Measurements from ENCODE around the gene ZNF410.
A peak's percentile ranks its signal among the peaks of the same experiment; 100 is the strongest.
"Not testable (repeated sequence)": the region's sequence is repeated elsewhere in the genome, so short reads cannot be mapped to it uniquely, and the experiment has no call there.

ZNF410 gene, protein sequence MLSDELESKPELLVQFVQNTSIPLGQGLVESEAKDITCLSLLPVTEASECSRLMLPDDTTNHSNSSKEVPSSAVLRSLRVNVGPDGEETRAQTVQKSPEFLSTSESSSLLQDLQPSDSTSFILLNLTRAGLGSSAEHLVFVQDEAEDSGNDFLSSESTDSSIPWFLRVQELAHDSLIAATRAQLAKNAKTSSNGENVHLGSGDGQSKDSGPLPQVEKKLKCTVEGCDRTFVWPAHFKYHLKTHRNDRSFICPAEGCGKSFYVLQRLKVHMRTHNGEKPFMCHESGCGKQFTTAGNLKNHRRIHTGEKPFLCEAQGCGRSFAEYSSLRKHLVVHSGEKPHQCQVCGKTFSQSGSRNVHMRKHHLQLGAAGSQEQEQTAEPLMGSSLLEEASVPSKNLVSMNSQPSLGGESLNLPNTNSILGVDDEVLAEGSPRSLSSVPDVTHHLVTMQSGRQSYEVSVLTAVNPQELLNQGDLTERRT

DNA sequence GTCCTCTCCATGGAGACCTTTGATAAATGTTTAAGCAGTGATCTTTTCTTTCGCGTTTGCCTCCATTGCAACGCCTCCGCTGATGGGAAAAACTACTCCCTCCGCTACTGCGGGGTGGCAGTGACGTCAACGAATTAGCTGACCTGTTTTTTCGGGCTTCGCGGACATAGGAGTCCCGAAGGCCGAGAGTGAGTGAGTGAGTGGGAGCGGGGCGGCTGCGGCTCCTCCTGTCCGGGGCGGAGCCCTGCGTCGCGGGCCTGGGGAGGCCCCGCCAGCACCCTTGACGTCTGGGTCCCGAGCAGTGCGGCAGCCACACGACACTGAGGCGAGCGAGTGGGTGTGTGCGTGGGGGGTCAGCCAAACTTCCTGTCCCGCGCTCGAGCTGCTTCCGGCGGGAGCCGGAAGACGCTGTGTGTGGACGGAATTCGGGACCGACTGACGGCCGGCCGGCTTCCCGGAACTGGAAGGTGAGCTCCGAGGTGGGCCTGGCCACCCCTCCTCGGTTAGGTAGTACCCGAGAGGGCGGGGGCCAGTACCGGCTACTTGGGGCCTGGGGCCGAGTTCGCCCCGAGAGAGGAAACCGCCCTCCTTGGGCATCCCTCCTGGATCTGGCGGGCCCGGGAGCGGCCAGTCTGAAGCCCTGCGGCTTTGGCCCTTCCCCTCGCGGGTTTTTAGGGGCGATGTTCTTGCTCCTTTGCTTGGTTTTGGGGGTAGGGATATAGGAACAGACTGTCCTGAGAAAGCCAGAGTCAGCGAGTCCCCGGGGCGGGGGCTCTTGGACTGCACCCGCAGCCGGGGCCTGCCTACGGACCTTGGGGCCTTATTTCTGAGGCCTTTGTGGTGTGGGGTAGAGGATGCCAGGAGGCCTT is at the start of gene ZNF410:
ZNF410 (plus strand) TSS at position 411 of the 869 bp plus-strand sequence. CDS start 5,317 bp downstream, outside the sequence.
- DNase-seq, result peak; percentile 98

DNA sequence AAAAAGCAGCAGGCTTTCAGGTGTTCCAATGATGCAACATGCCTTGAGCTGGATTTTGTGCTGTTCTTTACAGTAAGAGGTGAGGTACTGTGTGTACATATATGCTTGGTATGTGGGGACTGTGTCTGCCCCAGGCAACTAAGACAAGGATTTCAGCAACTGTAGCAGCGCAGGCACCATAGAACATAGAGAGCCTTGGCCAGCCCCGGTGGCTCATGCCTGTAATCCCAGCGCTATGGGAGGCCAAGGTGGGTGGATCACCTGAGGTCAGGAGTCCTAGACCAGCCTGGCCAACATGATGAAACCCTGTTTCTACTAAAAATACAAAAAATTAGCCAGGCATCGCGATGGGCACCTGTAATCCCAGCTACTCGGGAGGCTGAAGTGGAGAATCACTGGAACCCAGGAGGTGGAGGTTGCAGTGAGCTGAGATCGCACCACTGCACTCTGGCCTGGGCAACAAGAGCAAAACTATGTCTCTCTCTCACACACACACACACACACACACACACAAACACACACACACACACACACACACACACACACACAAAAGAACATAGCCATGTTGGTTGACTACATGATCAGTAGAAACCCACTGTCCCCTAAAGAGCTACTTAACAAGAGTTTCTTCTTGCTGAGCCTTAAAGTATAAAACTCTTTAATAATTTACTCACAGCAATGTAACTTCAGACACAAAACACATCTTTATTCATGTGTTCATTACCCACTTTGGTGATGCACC is 48.2 kb upstream of the ZNF410 start:
- DNase-seq, result not testable (repeated sequence)

DNA sequence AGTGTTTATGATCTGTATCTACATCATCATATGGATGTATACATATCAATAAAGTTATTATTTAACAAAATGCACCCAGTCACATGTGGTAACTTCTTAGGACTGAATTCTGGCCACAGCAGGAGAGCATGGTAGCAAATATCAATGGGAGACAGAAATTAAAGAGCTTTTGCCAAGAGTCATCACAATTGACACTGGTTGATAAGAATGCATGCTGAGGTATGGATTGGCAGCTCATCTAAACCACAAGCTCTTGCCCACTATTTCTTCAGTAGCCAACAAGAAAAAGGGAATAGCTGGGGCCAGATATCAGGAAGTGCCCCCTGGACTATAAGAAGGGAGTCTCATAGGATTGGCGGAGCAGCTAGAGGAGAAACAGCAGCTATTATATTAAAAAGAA is 44.5 kb upstream of the ZNF410 start:
- DNase-seq, result peak; percentile 73

DNA sequence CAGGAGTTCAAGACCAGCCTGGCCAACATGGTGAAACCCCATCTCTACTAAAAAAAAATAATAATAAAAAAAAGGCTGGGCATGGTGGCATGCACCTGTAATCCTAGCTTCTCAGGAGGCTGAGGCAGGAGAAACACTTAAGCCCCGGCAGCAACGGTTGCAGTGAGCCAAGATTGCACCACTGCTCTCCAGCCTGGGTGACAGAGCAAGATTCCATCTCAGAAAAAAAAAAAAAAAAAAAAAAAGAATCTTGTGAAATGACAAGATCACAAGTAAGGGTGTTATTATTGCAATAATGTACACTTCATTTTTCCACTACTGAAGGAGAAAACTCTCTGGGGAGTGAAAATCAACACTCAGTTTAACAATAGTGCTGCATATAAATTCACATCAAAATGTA is 43.8 kb upstream of the ZNF410 start:
- DNase-seq, result no peak

DNA sequence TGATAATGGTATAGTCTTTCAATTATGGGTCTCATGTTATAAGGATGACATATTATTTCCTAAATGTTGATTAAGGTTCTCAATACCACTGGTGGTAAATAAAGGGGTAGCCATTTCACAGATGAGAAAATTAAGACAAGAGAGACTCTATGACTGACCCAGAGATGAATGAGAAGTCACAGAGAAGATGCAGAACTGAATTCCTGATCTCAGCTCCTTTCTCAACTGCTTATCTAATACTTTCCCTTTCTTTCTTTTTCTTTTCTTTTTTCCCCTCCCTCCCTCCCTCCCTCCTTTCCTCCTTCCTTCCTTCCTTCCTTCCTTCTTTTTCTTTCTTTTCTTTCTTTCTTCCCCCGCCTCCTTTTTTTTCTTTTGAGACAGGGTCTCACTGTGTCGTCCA is 43.4 kb upstream of the ZNF410 start:
- no peak for DNase-seq

DNA sequence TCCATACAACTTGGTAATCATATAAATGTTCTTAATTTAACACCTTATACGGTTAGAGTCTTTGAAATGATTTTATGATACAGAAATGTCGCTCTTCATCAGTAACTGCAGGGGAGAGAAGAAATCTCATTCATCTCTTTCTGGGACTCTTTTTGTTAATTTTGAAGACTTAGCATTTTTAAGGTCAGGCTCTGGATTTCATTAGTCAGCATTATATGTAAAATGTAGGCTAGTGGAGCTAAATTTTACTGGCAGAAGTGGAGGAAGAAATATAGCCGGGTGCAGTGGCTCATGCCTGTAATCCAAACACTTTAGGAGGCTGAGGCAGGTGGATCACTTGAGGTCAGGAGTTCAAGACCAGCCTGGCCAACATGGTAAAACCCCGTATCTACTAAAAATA is 39.7 kb upstream of the ZNF410 start:
- no peak for DNase-seq

DNA sequence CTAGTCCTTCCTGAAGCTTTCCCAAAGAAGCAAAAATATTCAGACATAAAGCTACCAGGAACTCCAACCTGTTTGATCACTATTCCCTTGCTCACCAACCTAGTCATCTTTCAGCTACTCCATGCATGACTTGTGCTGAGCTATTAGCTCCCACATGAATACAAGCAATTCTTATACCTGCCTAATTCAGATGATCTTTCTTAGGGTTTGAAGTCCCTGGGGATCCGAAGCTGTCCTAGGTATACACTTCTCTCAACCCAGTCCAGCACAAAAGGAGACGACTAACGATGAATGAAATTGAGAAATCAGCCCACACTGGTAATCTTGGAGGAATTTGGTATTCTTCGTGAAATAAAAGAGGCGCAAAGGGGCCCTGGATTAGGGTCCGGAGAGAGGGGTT is 35.7 kb upstream of the ZNF410 start:
- no peak for DNase-seq

DNA sequence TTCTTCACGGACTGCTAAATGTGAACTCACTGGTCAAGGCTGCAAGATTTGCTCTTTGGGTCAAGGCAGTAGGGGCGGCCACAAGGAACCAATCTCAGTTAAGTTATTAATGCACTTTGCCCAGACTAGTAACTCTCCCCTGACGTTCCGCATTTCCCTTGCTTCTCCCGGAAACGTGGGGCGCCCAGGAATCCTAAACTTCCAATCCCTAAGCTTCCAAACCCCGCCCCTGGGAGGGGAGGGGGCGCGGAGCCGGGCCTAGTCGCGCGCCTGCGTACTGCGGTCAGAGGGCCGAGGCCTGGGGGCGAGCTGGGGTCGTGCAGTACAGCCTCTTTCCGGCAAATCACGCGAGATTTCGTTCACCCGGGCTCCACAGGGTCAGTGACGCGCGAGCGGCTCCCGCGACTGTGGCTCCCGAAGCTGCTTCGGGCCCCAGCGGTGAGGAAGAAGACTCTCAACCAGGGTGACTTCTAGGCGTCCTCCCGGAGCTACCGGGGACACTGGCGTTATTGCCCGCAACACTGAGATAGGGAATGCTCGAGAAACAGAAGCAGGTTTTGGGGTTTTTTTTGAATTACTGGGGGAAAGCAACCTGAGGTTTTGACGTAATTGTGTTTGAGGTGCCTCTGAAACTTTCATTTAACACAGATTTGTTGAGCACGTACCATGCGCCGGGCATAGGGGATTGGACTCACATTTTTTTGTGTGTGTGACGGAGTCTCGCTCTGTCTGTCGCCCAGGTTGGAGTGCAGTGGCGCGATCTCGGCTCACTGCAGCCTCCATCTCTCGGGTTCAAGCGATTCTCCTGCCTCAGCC is 34.9 kb upstream of the ZNF410 start, which contains the start of gene PTGR2:
PTGR2 (plus strand) TSS at position 265 of the 816 bp plus-strand sequence. CDS start 7,032 bp downstream, outside the sequence.
- peak; percentile 96 for DNase-seq

DNA sequence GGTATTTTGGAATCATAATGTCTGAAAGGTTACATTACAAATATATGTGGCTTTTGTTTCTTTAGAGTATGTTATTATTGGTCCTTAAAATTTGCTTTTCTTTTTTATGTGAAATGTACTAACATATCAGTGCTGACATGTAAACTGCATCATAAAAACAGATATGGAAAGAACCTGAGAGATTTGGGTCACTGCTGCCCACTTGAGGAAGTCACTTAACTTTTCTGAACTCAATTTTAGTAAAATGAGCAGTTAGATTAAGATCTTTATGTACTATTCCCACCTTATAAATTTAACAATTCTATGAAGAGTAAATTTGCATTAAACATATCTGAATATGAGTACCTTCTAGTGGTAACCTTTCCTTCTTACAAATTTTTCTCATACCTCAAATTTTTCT is 27.5 kb upstream of the ZNF410 start:
- DNase-seq, result no peak

DNA sequence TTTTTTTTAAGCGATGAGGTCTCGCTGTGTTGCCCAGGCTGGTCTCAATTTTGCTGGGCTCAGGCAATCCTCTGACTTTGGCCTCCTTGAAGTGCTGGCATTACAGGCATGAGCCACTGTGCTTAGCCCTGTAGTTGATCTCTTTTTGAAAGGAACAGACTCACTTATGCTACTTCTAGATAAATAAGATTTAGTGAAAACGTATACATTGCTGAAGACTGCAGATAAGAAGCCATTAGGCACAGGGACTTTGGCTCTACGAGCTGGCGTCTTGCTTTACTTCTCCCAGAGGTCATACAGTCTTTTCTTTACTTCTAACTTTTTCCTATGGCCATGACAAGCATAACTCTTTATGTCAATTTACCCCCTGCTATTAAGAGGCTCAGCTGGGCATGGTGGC is 25.6 kb upstream of the ZNF410 start:
- DNase-seq, result peak; percentile 84

DNA sequence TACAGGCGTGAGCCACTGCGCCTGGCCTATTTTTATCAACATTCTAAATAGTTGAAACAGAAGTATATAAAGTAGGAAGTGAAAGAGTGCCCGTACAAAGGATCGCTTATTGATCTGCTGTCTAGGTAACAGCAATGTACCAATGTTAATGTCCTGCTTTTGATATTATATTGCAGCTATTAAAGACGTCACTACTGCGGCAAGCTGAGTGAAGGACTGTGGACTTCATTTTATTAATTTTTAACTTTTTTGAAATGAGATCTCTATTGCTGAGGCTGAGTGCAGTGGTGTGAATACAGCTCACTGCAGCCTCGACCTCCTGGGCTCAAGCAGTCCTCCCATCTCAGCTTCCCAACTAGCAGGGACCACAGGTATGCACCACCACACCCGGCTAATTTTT is 24.2 kb upstream of the ZNF410 start:
- DNase-seq, result no peak

DNA sequence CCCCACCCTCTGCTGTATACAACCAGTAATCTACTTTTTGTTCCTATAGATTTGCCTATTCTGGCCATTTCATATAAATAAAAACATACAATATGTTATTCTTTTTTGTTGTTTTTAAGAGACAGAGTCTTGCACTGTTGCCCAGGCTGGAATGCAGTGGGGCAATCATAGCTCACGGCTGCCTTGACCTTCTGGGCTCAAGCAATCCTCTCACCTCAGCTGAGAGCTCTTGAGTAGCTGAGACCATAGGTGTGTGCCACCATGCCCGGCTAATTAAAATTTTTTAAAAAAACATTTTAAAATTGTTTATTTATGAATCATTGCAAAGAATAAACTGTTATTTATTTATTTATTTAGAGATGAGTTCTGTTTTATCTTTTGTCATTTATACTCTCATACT is 23.4 kb upstream of the ZNF410 start:
- no peak for DNase-seq

DNA sequence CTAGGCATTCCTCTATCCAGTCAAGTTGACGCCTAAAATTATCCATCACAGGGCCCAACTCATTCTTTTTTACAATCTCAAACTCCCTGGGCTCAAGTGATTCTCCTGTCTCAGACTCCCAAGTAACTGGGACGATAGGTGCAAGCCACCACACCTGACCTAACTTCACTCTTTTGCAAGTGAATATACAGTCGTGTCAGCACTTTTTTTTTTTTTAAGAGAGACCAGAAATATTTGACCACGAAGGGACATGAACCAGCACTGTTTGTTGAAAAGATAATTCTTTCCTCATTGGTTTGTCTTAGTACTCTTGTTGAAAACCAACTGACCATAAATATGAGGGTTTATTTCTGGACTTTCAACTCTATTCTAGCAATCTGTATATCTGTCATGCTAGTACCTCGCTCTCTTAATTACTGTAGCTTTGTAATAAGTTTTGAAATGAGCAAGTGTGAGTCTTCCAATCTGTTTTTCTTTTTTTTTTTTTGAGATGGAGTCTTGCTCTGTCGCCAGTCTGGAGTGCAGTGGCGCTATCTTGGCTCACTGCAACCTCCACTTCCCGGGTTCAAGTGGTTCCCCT is 21.0 kb upstream of the ZNF410 start:
- no peak for DNase-seq

DNA sequence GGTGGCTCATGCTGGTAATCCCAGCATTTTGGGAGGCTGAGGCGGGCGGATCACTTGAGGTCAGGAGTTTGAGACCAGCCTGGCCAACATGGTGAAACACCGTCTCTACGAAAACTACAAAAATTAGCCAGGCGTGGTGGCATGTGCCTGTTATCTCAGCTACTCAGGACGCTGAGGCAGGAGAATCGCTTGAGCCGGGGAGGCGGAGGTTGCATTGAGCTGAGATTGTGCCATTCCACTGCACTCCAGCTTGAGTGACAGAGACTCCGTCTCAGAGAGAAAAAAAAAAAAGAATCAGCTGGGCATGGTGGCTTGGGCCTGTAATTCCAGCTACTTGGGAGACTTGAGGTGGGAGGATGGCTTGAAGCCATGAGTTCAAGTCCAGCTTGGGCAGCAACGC is 16.9 kb upstream of the ZNF410 start:
- not testable (repeated sequence) for DNase-seq

DNA sequence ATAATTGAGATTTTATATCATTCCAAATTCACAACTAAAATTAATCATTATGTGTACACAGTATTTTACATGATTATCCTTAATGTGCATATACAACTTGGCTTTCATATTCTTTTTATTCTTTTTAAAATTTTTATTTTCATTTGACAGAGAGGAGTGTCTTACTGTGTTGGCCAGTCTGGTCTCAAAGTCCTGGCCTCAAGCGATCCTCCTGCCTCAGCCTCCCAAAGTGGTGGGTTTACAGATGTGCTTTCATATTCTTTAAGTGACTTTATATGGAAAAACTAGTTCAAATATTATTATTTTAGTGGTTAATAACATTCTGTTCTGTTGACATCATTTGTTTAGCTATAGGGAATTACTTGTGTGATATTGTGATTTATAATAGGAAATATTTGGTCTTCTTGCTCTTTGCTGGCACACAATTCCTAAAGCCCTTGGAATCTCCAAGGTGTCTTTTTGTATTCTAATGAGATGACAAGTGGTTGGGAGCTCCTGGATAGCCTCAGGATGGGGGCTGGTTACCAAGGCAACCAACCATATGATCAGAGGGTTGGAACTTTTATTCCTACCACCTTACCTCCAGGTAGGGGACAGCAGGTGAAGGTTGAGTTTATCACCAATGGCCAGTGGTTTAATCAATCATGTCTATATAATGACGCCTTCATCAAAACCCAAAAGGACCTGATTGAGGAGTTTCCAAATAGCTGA is 16.0 kb upstream of the ZNF410 start:
- DNase-seq, result no peak

DNA sequence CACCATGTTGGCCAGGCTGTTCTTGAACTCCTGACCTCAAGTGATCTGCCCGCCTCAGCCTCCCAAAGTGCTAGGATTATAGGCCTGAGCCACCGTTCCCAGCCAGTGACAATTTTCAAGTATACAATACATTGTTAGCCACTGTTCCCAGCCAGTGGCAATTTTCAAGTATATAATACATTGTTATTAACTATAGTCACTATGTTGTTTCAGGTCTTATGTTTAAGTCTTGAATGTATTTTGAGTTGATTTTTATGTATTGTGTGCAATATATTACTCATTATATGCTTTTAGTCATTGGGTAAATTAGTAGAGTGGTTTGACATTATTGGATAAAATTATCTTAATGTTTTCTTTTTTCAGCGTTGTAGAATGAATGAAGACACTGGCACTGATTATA is 13.0 kb upstream of the ZNF410 start:
- no peak for DNase-seq

DNA sequence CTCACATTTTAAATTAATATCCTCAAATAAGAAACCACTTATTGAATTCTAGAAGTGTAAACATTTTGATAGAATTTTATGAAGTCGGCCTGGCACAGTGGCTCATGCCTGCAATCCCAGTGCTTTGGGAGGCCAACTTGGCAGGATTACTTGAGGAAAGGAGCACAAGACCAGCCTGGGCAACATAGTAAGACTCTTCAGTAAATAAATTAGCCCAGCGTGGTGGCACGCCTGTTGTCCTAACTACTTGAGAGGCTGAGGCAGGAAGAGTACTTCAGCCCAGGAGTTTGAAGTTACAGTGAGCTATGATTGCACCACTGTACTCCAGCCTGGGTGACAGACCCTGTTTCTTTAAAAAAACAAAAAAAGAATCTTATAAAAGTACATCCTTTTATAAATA is 8.9 kb upstream of the ZNF410 start:
- no peak for DNase-seq

DNA sequence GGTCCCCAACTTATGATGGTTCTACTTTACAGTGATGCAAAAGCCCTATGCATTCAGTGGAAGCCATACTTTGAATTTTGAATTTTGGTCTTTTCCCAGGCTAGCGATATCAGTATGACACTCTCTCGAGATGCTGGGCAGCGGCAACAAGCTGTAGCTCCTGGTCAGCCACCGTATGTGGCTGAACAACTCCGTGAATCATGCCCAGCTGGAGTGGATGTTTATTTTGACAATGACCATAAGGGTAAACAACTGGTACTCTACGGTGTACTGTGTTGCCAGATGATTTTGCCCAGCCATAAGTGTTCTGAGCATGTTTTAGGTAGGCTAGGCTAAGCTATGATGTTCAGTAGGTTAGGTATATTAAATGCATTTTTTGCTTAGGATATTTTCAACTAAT is 8.2 kb upstream of the ZNF410 start:
- no peak for DNase-seq

DNA sequence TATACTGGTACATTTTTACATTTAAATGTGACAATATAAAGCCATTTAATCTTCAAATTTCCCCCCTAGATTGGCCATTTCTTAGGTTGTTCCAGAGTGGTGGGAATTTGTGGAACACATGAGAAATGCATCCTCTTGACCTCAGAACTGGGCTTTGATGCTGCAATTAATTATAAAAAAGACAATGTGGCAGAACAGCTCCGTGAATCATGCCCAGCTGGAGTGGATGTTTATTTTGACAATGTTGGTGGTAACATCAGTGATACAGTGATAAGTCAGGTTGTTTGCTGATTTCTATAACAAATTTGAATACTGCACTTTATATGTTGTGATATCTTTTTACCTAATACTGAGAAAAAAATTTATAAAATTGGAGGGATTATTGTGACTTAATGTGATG is 7.6 kb upstream of the ZNF410 start:
- no peak for DNase-seq

DNA sequence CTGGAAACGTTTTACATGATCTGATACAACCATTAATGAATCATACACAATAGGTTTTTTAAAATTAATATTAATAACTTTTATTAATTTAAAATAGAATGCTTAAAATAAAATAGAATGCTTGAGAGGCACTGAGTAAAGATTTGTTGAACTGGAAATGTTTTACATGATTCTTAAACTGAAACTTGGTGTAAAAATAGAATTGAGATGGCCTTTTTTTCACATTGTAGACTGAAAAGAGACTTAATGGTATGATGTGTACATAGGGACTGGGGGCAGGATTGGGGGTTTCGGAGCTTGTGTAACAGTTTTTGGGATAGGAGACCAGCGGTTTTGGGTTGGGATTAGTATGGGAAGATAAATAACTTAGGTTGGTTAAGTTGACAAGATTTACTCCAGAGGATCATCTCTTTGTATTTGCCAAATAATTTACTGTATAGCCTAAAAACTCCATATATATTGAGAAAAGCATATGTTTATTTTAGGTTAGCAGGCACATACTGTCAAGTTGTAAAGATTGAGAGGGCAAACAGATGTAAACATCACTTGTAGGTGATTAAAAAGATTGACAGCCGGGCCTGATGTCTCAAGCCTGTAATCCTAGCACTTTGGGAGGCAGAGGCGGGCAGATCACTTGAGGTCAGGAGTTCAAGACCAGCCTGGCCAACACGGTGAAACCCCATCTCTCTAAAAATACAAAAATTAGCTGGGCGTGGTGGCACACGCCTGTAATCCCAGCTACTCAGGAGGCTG is 2.0 kb upstream of the ZNF410 start:
- no peak for DNase-seq

DNA sequence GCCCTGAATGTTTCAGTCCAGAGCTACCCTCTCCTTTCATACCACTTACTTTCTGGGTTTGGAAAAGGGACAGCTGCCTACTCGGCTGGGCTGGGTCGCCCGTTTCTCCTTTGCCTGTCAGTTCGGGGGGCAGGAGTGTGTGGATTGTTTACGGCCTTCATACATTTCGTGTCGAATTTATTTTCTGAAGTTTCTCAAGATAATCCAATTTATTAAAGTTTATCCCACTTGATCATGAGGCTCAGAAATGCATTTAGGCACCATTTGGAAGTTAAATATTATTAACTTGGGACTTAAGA is 608 bp downstream of the ZNF410 start:
- no peak for DNase-seq

Data from hematopoietic multipotent progenitor cell treated with erythropoietin and hydrocortisone succinate and interleukin-3 and kit ligand, for 4 days (in vitro differentiated cells).